Measurements from ENCODE around the gene PLP1. TPM values are rescaled to one million over a fixed set of nuclear protein-coding genes. Genes with fewer than 3 reads are reported as not detected.
"Not testable (repeated sequence)": the region's sequence is repeated elsewhere in the genome, so short reads cannot be mapped to it uniquely, and the experiment has no call there.

The PLP1 gene
- total RNA-seq, 2 donors from 2014 or later, result not detected

- no peaks in the 10 kb centered on the region for H3K36me3 Mint-ChIP-seq (ENCODE audit: low read depth)
- ATAC-seq (replicated peaks), result no peak
- H3K4me3 Mint-ChIP-seq, result no peak overlapping the region
- no peaks in the 10 kb centered on the region for H3K9me3 Mint-ChIP-seq
- H3K27me3 Mint-ChIP-seq, result no peaks in the 10 kb centered on the region
- H3K27ac Mint-ChIP-seq, result no peak overlapping the region
- H3K4me1 Mint-ChIP-seq, result no peaks in the 10 kb centered on the region
Measured at GRCh38 chrX:103792916-103793544, 16.4 kb downstream of the PLP1 start.

DNA sequence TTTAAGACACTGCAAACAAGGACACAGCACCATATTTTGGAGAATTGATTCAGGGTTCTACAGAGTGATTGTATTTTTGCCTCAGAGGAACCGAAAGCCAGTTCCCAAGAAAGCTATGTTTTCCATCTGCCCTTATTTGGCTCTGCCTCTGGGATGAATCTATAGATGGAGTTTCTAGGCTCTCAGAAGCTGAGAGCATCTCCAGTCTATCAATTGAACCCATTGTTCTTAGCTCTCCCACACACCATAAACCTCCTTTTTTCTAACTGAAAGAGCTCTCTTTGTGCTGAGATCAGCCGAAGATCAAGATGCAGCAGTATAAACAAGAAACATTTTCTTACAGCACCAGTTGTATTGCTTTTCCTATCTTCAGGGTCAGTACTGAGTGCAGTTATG lies 16.9 kb downstream of the PLP1 start:
- no peaks in the 10 kb centered on the region for H3K9me3 Mint-ChIP-seq
- ATAC-seq (replicated peaks), result no peak
- no peaks in the 10 kb centered on the region for H3K36me3 Mint-ChIP-seq (ENCODE audit: low read depth)
- no peak overlapping the region for H3K27ac Mint-ChIP-seq
- no peaks in the 10 kb centered on the region for H3K4me1 Mint-ChIP-seq
- no peaks in the 10 kb centered on the region for H3K27me3 Mint-ChIP-seq
- no peak overlapping the region for H3K4me3 Mint-ChIP-seq

- H3K4me1 Mint-ChIP-seq, result no peaks in the 10 kb centered on the region
- H3K4me3 Mint-ChIP-seq, result no peak overlapping the region
- H3K27me3 Mint-ChIP-seq, result no peaks in the 10 kb centered on the region
- no peak overlapping the region for H3K27ac Mint-ChIP-seq
- ATAC-seq (replicated peaks), result no peak
- no peaks in the 10 kb centered on the region for H3K9me3 Mint-ChIP-seq
- H3K36me3 Mint-ChIP-seq (ENCODE audit: low read depth), result no peaks in the 10 kb centered on the region
Measured at GRCh38 chrX:103794119-103794518, 17.5 kb downstream of the PLP1 start.

DNA sequence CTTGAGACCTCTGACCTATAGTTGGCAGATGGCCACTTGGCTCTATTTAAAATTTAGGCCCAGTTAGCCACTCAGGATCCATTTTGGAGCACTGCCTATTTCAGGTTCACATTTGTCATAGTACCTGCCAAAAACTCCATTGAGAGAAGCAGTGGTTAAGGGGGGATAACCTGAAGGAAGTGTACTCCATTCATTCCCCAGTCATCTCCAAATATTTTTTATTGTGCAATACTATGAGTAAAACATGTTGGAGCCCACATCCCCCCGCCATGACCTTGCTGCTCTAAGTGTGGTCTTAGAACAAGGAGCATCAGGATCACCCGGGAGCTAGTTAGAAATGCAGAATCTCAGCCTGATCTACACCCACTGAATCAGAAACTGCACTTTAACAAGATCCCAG lies 21.1 kb downstream of the PLP1 start:
- ATAC-seq (replicated peaks), result no peak
- Mint-ChIP-seq H3K36me3 (ENCODE audit: low read depth) (no peaks in the 10 kb centered on the region), H3K4me1 (no peaks in the 10 kb centered on the region)

GRCh38 chrX:103800318-103800717 lies 23.7 kb downstream of the PLP1 start:
- H3K36me3 Mint-ChIP-seq (ENCODE audit: low read depth), result no peaks in the 10 kb centered on the region
- no peaks in the 10 kb centered on the region for H3K4me1 Mint-ChIP-seq
- no peaks in the 10 kb centered on the region for H3K9me3 Mint-ChIP-seq
- H3K4me3 Mint-ChIP-seq, result no peak overlapping the region
- no peaks in the 10 kb centered on the region for H3K27me3 Mint-ChIP-seq
- ATAC-seq (replicated peaks), result peak; percentile 65
- H3K27ac Mint-ChIP-seq, result no peak overlapping the region

More for the DNA sequence above, 21.1 kb downstream of the PLP1 start:
- Mint-ChIP-seq H3K27me3 (no peaks in the 10 kb centered on the region), H3K4me3 (no peak overlapping the region), H3K27ac (no peak overlapping the region), H3K9me3 (no peaks in the 10 kb centered on the region)

DNA sequence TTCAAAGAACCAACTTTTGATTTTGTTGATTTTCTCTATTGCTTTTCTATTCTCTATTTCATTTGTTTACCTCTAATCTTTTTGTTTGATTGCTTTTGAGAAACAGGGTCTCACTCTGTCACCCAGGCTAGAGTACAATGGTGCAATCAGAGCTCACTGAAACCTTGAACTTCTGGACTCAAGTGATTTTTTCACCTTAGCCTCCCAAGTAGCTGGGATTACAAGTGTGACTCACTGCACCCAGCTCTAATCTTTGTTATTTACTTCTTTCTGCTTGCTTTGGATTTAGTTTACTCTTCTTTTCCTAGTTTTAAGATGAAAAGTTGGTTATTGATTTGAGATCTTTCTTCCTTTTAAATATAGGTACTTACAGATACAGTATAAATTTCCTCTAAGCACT lies 29.2 kb downstream of the PLP1 start:
- no peak for ATAC-seq (replicated peaks)

DNA sequence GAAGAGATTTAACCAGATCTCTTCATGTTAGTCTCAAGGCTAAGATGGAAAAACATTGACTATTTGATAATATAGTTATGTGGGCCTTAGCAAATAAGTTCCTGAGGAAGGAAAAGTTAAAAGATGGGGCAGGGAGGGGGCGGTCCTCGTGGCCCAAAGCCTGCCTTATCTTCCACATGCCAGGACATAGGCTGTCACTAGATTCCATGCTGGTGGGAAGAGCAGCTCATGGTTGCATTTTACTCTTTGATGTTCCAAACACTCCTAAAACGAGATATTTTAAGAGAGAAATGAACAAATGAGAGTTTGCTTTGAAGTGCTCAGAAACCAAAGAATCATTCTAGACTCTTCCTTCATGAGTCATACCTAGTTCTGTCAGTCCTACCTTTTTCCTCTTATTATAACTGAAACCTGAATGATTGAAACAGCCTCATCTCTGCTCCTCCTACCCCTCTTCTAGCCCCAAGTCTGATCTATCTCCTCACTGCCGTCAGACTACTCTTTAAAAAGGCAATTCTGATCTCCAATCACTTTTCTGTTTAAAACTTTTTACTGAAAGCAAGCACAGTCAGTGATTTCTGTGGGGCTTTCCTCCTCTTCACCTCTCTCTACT lies 30.3 kb downstream of the PLP1 start:
- H3K4me1 Mint-ChIP-seq, result no peaks in the 10 kb centered on the region
- no peaks in the 10 kb centered on the region for H3K27me3 Mint-ChIP-seq
- H3K4me3 Mint-ChIP-seq, result peak overlapping the region; percentile 19
- H3K27ac Mint-ChIP-seq, result peak overlapping the region; percentile 28
- peak; percentile 99 for ATAC-seq (replicated peaks)
- H3K36me3 Mint-ChIP-seq (ENCODE audit: low read depth), result no peaks in the 10 kb centered on the region
- H3K9me3 Mint-ChIP-seq, result no peaks in the 10 kb centered on the region

More for the DNA sequence above, 29.2 kb downstream of the PLP1 start:
- H3K27me3 Mint-ChIP-seq, result no peaks in the 10 kb centered on the region
- no peak overlapping the region for H3K4me3 Mint-ChIP-seq
- no peak overlapping the region for H3K27ac Mint-ChIP-seq
- H3K4me1 Mint-ChIP-seq, result no peaks in the 10 kb centered on the region
- no peaks in the 10 kb centered on the region for H3K36me3 Mint-ChIP-seq (ENCODE audit: low read depth)
- no peaks in the 10 kb centered on the region for H3K9me3 Mint-ChIP-seq

DNA sequence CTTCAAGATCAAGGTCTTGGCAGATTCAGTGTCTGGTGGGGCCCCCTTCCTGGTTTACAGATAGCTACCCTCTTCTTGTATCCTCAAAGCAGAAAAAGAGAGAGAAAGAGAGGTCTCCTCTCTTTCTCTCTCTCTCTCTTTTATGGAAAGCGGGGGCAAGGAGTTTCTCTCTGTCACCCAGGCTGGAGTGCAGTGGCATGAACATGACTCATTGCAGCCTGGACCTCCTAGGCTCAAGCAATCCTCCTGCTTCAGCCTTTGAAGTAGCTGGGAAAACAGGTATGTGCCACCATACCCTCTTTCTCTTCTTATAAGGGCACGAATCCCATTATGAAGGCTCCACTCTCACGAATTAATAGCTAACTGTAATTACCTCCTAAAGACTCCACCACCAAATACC lies 35.2 kb downstream of the PLP1 start:
- Mint-ChIP-seq H3K4me3 (no peak overlapping the region), H3K27me3 (peaks cover 11% of the 10 kb centered on the region), H3K9me3 (no peaks in the 10 kb centered on the region), H3K27ac (no peak overlapping the region), H3K36me3 (ENCODE audit: low read depth) (no peaks in the 10 kb centered on the region), H3K4me1 (no peaks in the 10 kb centered on the region)
- ATAC-seq (replicated peaks), result no peak

GRCh38 chrX:103817101-103817500 lies 40.5 kb downstream of the PLP1 start:
- H3K27me3 Mint-ChIP-seq, result peaks cover 11% of the 10 kb centered on the region
- H3K4me3 Mint-ChIP-seq; H3K4me1 Mint-ChIP-seq; H3K36me3 Mint-ChIP-seq (ENCODE audit: low read depth); H3K9me3 Mint-ChIP-seq; ATAC-seq (replicated peaks); H3K27ac Mint-ChIP-seq: not testable (repeated sequence)

GRCh38 chrX:103817502-103817901 lies 40.9 kb downstream of the PLP1 start:
- peak; percentile 44 for ATAC-seq (replicated peaks)
- H3K36me3 Mint-ChIP-seq (ENCODE audit: low read depth), result no peaks in the 10 kb centered on the region
- peaks cover 11% of the 10 kb centered on the region for H3K27me3 Mint-ChIP-seq
- no peaks in the 10 kb centered on the region for H3K9me3 Mint-ChIP-seq
- no peak overlapping the region for H3K4me3 Mint-ChIP-seq
- H3K27ac Mint-ChIP-seq, result no peak overlapping the region
- no peaks in the 10 kb centered on the region for H3K4me1 Mint-ChIP-seq

DNA sequence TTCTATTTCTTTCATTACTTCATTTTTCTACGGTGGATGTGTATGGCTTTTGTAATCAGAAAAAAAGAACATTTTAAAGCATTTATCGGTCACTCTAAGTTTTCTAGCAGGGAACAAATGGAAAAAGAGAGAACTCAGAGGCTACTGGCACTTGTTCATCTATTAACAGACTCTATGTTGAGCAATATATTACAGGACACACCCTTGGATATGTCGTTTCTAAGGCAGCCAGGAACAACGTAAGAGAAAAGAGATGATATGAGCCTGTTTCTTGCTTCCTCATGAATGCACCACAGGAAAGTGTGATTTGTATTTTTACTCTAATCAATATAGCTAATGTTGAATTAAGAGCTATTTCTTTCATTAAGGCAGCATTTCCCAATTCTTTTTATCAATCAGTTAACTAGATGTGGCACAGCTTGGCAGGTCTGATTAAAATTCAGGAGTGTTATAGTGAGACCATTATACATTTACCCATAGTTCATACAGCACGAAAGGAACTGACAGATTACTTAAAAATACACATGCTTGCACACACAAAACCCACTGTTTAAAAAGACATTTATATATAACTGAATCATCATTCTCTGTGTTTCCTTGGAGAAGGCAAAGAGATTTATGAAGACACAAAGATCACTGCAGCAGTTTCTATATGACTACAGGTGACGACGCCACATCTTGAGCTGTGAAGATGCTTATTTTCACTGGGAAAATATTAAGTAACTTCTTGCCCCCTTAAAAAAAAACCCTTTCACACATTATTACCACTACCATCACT lies 42.4 kb downstream of the PLP1 start:
- no peaks in the 10 kb centered on the region for H3K9me3 Mint-ChIP-seq
- H3K27me3 Mint-ChIP-seq, result peaks cover 11% of the 10 kb centered on the region
- no peaks in the 10 kb centered on the region for H3K4me1 Mint-ChIP-seq
- no peak overlapping the region for H3K4me3 Mint-ChIP-seq
- no peaks in the 10 kb centered on the region for H3K36me3 Mint-ChIP-seq (ENCODE audit: low read depth)
- H3K27ac Mint-ChIP-seq, result no peak overlapping the region
- ATAC-seq (replicated peaks), result peak; percentile 19

DNA sequence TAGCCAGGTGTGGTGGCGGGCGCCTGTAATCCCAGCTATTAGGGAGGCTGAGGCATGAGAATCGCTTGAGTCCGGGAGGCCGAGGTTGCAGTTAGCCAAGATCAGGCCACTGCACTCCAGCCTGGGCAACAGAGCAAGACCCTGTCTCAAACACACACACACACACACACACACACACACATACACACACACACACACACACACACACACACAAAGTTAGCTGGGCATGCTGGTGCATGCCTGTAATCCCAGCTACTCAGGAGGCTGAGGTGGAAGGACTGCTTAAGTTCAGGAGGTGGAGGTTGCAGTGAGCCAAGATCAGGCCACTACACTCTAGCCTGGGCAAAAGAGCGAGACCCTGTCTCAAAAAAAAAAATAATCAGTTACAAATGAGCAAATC lies 44.2 kb downstream of the PLP1 start:
- not testable (repeated sequence) for H3K4me3 Mint-ChIP-seq; H3K4me1 Mint-ChIP-seq; H3K9me3 Mint-ChIP-seq; ATAC-seq (replicated peaks); H3K27me3 Mint-ChIP-seq; H3K27ac Mint-ChIP-seq; H3K36me3 Mint-ChIP-seq (ENCODE audit: low read depth)

- no peaks in the 10 kb centered on the region for H3K27me3 Mint-ChIP-seq
- H3K36me3 Mint-ChIP-seq (ENCODE audit: low read depth), result no peaks in the 10 kb centered on the region
- H3K4me3 Mint-ChIP-seq, result no peak overlapping the region
- no peak overlapping the region for H3K27ac Mint-ChIP-seq
- no peak for ATAC-seq (replicated peaks)
- H3K4me1 Mint-ChIP-seq, result no peaks in the 10 kb centered on the region
- H3K9me3 Mint-ChIP-seq, result no peaks in the 10 kb centered on the region
Measured at GRCh38 chrX:103823591-103823990, 47.0 kb downstream of the PLP1 start.

- no peaks in the 10 kb centered on the region for H3K4me1 Mint-ChIP-seq
- H3K27ac Mint-ChIP-seq, result no peak overlapping the region
- no peak overlapping the region for H3K4me3 Mint-ChIP-seq
- no peak for ATAC-seq (replicated peaks)
- H3K36me3 Mint-ChIP-seq (ENCODE audit: low read depth), result no peaks in the 10 kb centered on the region
- no peaks in the 10 kb centered on the region for H3K9me3 Mint-ChIP-seq
- H3K27me3 Mint-ChIP-seq, result no peaks in the 10 kb centered on the region
Measured at GRCh38 chrX:103825881-103826280, 49.2 kb downstream of the PLP1 start.

GRCh38 chrX:103828529-103828928 lies 51.9 kb downstream of the PLP1 start:
- no peak for ATAC-seq (replicated peaks)
- Mint-ChIP-seq H3K4me1 (no peaks in the 10 kb centered on the region), H3K4me3 (no peak overlapping the region), H3K27me3 (peaks cover 4% of the 10 kb centered on the region), H3K27ac (no peak overlapping the region), H3K36me3 (ENCODE audit: low read depth) (no peaks in the 10 kb centered on the region), H3K9me3 (no peaks in the 10 kb centered on the region)

Data from activated T-helper 17 cell treated with anti-CD3 and anti-CD28 coated beads, Interleukin-2, amount 50 U/mL, for 72 hours (primary cell).